Endothelial cell of umbilical vein (primary cell): ENCODE data around the gene UBASH3A. TPM values are rescaled to one million over a fixed set of nuclear protein-coding genes. Genes with fewer than 3 reads are reported as not detected.

Source experiments
- BruUV-seq: library from RNA; stranded (reverse); fragments of 400-500 nt; replicated peaks from 2 replicates; lab custom pipeline; 2021; lab: Mats Ljungman, UMichigan
- CTCF ChIA-PET: fragments of 300-600, 350-600 bp; sonication (Branson Sonifier 250); formaldehyde crosslinking; loops from one replicate; lab custom pipeline; 2021; ENCODE audit warnings: antibody characterized with exemption, inconsistent platforms; lab: Charles Lee
- POLR2A ChIA-PET: fragments of 300-600, 350-600 bp; sonication (Branson Sonifier 250); formaldehyde crosslinking; loops from one replicate; lab custom pipeline; 2021; ENCODE audit warnings: antibody characterized with exemption, inconsistent platforms; lab: Charles Lee
- DNase-seq: peaks from one replicate; pipeline ENCODE4 v3.0.0-alpha.2; 2011; ENCODE audit warnings: low read depth, low spot score
- FAIRE-seq: peaks from 2 replicates; lab custom pipeline; 2011; peaks lifted over from hg19 to GRCh38; lab: Jason Lieb, UNC
- H2AFZ ChIP-seq: 2 replicates; pipeline ENCODE4 v1.6.0; 2012; ENCODE audit warnings: low read depth, low read length, control low read depth, inconsistent platforms
- H3K27ac ChIP-seq: 2 replicates; pipeline ENCODE4 v1.5.1; 2011; ENCODE audit warnings: low read depth, mild to moderate bottlenecking, control low read depth, low read length, moderate library complexity; ENCODE audit not compliant: insufficient read depth
- H3K27me3 ChIP-seq, 2 experiments: 2 replicates each; pipeline versions ENCODE4 v1.6.0 to v1.6.1; 2011; ENCODE audit warnings: low read length in 2 of 2, mixed read lengths in 1 of 2; ENCODE audit not compliant: control insufficient read depth in 2 of 2, insufficient read depth in 2 of 2
- H3K36me3 ChIP-seq, 2 experiments: 2 replicates in 1 of 2; 3 replicates in 1 of 2; pipeline ENCODE4 v1.5.1; 2011; ENCODE audit warnings: low read length in 2 of 2, mild to moderate bottlenecking in 1 of 2, moderate library complexity in 1 of 2; ENCODE audit not compliant: control insufficient read depth in 2 of 2, insufficient read depth in 2 of 2; ENCODE audit errors: extremely low read depth in 1 of 2
- H3K4me1 ChIP-seq: 3 replicates; pipeline ENCODE4 v1.5.1; 2011; ENCODE audit warnings: mild to moderate bottlenecking, low read length; ENCODE audit not compliant: control insufficient read depth, insufficient read depth; ENCODE audit errors: extremely low read depth
- H3K4me2 ChIP-seq: 2 replicates; pipeline ENCODE4 v1.6.1; 2011; ENCODE audit warnings: low read length, control low read depth, mixed read lengths; ENCODE audit not compliant: insufficient read depth
- H3K4me3 ChIP-seq, 3 experiments: fragments of 200-600 bp in 1 of 3; sonication (generic), shearing (Covaris generic) in 1 of 3; replicated peaks in 1 of 3; 2 replicates each; pipeline ENCODE4 v1.5.1; 2011 to 2016; ENCODE audit warnings: control low read depth in 3 of 3, low read length in 3 of 3, mild to moderate bottlenecking in 2 of 3, inconsistent platforms in 1 of 3, low read depth in 1 of 3, moderate library complexity in 1 of 3; ENCODE audit not compliant: insufficient read depth in 1 of 3
- H3K79me2 ChIP-seq: 2 replicates; pipeline ENCODE4 v1.6.0; 2012; ENCODE audit warnings: low read length, inconsistent platforms; ENCODE audit not compliant: control insufficient read depth, insufficient read depth
- H3K9ac ChIP-seq: replicated peaks from 2 replicates; pipeline ENCODE3; 2011; ENCODE audit warnings: low read length, control low read depth; ENCODE audit not compliant: insufficient read depth; ENCODE audit errors: extremely low read depth
- H3K9me1 ChIP-seq: replicated peaks from 3 replicates; pipeline ENCODE4 v1.6.0; 2011; ENCODE audit warnings: mild to moderate bottlenecking, low read length; ENCODE audit not compliant: control insufficient read depth, insufficient read depth; ENCODE audit errors: extremely low read depth
- H3K9me3 ChIP-seq: replicated peaks from 2 replicates; pipeline ENCODE4 v1.5.1; 2012; ENCODE audit warnings: low read length, inconsistent platforms; ENCODE audit not compliant: control insufficient read depth, insufficient read depth
- H4K20me1 ChIP-seq: replicated peaks from 2 replicates; pipeline ENCODE3; 2011; ENCODE audit warnings: mild to moderate bottlenecking, low read length; ENCODE audit not compliant: control insufficient read depth, insufficient read depth; ENCODE audit errors: extremely low read depth
- CTCF ChIP-seq, 2 donors: IDR thresholded peaks; 1 replicate in 1 of 2; 2 replicates in 1 of 2; pipeline ENCODE4 v1.5.1; 2011; ENCODE audit warnings: low read length in 2 of 2, mild to moderate bottlenecking in 2 of 2, moderate library complexity in 2 of 2, control low read depth in 1 of 2, inconsistent platforms in 1 of 2, low read depth in 1 of 2; ENCODE audit not compliant: insufficient read depth in 1 of 2; ENCODE audit errors: extremely low read depth in 1 of 2
- EZH2 ChIP-seq: IDR thresholded peaks from 2 replicates; pipeline ENCODE4 v1.6.1; 2012; ENCODE audit warnings: borderline replicate concordance, low read depth, mild to moderate bottlenecking, moderate library complexity, low read length, inconsistent platforms; ENCODE audit not compliant: severe bottlenecking
- GATA2 ChIP-seq: IDR thresholded peaks from 2 replicates; pipeline ENCODE4 v1.7.0; 2011; ENCODE audit warnings: low read depth, mild to moderate bottlenecking, moderate library complexity, mixed read lengths, low read length; ENCODE audit not compliant: insufficient read length, insufficient read depth
- MAX ChIP-seq: IDR thresholded peaks from 2 replicates; pipeline ENCODE4 v1.6.1; 2011; ENCODE audit not compliant: insufficient read depth, insufficient read length
- POLR2A ChIP-seq: IDR thresholded peaks from 2 replicates; pipeline ENCODE4 v1.6.1; 2012; ENCODE audit warnings: low read depth, mild to moderate bottlenecking, control low read depth, low read length
- POLR2AphosphoS5 ChIP-seq: IDR thresholded peaks from 2 replicates; pipeline ENCODE4 v1.6.1; 2012; ENCODE audit warnings: low read depth, mild to moderate bottlenecking, control low read depth, low read length, moderate library complexity; ENCODE audit not compliant: insufficient read depth
- dilution Hi-C: fragments of 300-500 bp; cut with MboI; formaldehyde crosslinking; loops from one replicate; pipeline ENCODE4 v1.15.0; 2019; ENCODE audit warnings: low sequenced_read_pairs; ENCODE audit not compliant: extremely low pct_ligation_motif_present
- intact Hi-C: fragments of 100-400 bp; cut with micrococcal nuclease; formaldehyde crosslinking; loops from one replicate; pipeline ENCODE4 v1.10.0; 2022
- polyA plus RNA-seq, 4 experiments: library from polyadenylated mRNA; depleted of rRNA in 3 of 4; stranded (reverse) in 3 of 4; unstranded in 1 of 4; fragments of >200 nt; gene quantifications; 2 replicates each; pipeline versions ENCODE4 v1.2.1 to v1.2.3, GENCODE V29; 2011 to 2012; ENCODE audit warnings: missing spikeins in 1 of 4
- total RNA-seq: library from RNA; stranded (reverse); gene quantifications from 2 replicates; pipeline ENCODE4 v1.2.3, GENCODE V29; 2021

Gene UBASH3A
- total and polyA plus RNA-seq, 2 donors (not counting 3 experiments of a cell fraction or from before 2014, with no cell fraction given): not detected

- ChIA-PET CTCF (no interaction called here), POLR2A (no interaction called here)
- no peak overlapping the region for H3K4me3 ChIP-seq
- no peak overlapping the region for H3K9ac ChIP-seq
- no peaks in the 10 kb centered on the region for H4K20me1 ChIP-seq
- dilution Hi-C loops: no loop called here
- intact Hi-C loops: no loop called here
- DNase-seq (no peak), FAIRE-seq (no peak)
- H3K4me1 ChIP-seq: no peaks in the 10 kb centered on the region
- no peaks in the 10 kb centered on the region for H3K9me1 ChIP-seq
- no TSS peak for BruUV-seq
- peaks cover 2 to 5% of the 10 kb centered on the region in 2 experiments for H3K27me3 ChIP-seq
- no peaks in the 10 kb centered on the region for H3K9me3 ChIP-seq
- H3K79me2 ChIP-seq: no peaks in the 10 kb centered on the region
- H3K27ac ChIP-seq: no peak overlapping the region
- no peak for TF ChIP-seq EZH2
- no peak for TF ChIP-seq GATA2
- TF ChIP-seq POLR2A: no peak
- no peak for TF ChIP-seq CTCF (IDR thresholded peaks at IDR 0.05; ENCODE audit: extremely low read depth in 1 of 2, insufficient read depth in 1 of 2, low read depth in 1 of 2, low read length in 2 of 2)
- no peak for TF ChIP-seq POLR2AphosphoS5
- TF ChIP-seq MAX: no peak
- no peaks in the 10 kb centered on the region for H3K36me3 ChIP-seq
- no peak overlapping the region for H2AFZ ChIP-seq
- no peak overlapping the region for H3K4me2 ChIP-seq
Observed at GRCh38 chr21:42455196-42455595, 51.5 kb downstream of the UBASH3A start.
